HG03378 (cell line): ENCODE results near the gene YKT6.
A peak's percentile ranks its signal among the peaks of the same experiment; 100 is the strongest.

Experiments
- ATAC-seq: cut with Tn5 transposase; IDR thresholded peaks from one replicate; pipeline ENCODE4 v1.9.1; 2021; ENCODE audit warnings: mild to moderate bottlenecking, moderate library complexity; ENCODE audit not compliant: unreplicated experiment

The YKT6 gene

GRCh38 chr7:44230286-44230685, 29.5 kb downstream of the YKT6 start:
- ATAC-seq = no peak

GRCh38 chr7:44231088-44231487, 30.3 kb downstream of the YKT6 start:
- ATAC-seq = no peak

GRCh38 chr7:44232396-44232795, 31.6 kb downstream of the YKT6 start:
- ATAC-seq = no peak

DNA sequence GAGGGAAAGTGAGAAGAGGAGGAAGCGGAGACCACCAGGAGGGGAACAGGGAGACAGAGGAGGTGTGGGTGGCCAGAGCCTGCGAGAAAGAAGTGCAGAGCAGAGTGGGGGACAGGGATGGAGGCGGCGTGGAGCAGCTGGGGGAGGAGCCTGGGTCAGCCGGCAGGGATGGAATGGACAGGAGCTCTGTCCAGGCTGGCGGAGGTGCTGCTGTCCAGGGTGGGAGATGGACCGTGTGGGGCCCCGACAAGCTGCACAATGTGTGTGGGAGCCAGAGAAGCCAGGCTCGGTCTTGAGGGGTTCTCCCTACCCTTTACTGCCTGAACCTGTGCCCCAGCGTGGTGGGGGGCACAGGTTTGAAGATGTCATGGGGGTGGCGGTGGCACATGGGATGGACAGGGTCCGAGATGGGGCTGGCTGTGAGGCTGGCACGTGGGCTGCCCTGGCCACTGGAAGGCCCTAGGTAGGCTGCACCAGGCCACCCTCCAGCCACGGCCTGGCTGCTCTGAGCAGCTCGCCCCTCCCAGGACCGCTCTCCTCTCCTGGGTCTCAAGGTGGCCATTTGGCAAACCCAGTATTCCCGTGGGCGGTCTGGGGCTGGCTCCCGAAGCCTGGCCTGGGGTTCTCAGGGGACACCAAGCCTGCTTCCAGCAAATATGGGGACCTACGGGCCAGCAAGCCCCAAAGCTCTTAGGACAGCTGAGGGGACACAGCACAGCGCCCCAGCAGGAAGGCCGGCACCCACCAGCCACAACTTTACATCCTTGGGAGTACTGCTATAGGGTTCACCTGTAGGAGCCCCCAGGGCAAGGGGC, 32.3 kb downstream of the YKT6 start:
- no peak for ATAC-seq

- no peak for ATAC-seq
Measured at GRCh38 chr7:44235066-44235465, 34.3 kb downstream of the YKT6 start.

DNA sequence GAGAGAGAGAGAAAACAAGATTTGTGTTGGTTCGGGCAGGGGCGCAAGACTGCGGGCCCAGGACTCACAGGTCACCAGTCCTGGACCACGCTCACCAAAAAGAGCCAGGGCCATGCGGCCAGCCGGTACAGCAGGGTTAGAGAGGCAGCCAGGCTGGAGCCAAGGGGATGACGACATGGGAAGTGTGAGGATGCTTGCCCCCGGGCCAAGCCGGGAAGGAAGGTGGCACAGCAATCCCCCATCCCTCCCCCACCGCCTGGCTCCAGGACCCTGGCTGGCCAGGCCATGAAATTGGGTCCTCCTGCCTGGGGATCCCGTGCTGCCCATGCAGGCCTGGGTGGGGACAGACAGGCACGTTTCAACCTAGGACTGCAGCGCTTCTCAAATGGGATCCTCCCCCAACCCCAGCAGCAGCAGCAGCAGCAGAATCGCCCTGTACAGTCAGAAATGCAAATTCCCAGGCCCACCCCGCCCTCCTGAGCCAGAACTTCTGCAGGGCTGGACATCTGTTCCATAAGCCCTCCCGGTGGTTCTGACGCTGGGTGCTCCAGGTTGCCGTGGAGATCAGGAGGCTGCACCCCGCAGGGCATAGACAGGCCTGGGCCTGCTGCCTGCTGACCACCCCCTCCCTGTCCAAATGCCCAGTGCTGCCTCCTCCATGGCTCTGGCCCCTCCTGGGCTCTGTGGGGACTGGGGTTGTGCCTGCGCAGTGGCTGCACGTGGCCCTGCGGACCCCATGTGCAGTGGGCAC, 35.0 kb downstream of the YKT6 start:
- no peak for ATAC-seq

DNA sequence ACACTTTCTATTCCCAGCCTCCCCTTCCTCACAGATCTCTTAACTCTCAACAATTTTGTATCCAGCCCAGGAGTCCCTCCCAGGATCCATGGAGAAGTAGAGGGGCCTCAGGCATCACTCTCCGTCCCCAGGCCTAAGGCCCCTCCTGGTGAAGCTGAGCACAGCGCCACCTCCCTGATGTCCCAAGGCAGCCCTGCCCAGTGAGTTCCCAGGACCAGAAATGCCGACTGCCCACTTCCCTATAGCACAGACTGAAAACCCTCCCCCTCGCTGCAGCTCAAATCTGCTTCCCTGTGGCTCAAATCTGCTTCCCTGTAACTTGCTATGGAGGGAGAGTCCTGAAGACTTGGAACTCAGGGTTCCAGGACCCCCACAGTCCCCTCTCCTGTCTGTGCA, 35.6 kb downstream of the YKT6 start:
- ATAC-seq = no peak

DNA sequence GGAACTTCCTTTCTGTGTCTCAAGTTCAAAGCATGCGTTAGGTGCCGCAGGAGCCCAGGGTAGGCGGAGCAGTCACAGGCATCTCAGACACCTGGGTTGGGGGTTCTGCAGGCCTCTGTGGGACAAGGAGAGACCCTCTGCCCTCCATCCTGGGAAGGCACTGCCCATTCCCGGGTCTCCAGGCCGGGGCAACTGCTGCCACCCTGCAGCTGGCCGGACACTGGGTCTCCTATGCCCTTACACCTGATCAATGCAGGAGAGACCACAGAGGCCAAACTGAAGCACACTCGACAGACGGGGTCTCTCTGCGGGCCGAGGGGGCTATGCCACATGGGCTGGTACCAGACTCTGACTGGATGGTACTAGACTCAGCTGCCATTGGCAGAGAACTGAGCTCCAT, 36.9 kb downstream of the YKT6 start:
- ATAC-seq = no peak

GRCh38 chr7:44238116-44238695, 37.4 kb downstream of the YKT6 start:
- ATAC-seq = no peak

DNA sequence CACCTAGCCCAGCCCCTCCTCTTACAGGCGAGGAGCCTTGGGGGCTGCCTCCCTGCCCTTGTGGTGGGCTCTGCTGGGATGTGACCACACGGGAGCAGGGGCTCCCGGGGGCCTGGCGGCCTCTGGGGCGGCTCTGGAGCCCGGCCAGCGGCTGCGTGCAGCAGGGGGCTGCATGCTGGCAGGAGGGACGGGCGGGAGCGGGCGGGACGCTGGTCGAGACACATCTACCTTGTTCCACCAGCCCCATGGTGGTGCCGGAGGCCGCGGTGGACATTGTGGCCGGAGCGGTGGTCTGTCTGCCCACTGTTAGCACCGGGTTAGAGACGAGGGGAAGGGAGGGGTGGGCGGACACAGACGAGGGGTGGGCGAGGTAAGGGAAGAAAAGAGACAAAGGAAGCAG, 38.6 kb downstream of the YKT6 start:
- no peak for ATAC-seq

- no peak for ATAC-seq
Measured at GRCh38 chr7:44240376-44240775, 39.6 kb downstream of the YKT6 start.

DNA sequence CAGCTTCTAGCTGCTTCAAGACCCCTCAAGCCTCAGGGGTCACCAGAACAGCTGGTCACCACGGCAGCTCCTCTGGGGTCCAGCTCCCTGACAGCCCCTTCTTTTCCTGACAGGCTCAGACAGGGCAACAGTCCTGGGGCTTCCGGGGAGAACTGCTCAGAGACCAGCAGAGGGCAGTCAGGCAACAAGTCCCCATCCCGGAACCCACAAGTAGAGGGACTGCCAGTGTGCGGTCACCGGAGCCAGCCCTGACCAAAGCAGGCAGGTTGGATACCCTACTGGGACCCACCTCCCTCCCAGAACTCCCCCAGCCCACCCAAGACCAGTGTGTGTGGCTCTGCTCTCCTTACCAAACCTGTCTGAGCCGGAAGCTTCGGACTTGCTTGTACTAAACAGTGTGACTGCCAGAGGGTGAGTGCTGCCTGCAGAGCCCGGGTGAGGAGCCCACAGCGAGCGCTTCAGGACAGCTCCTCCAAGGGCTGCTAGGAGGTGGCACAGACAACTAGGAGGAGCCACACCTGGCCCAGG, 40.3 kb downstream of the YKT6 start:
- peak; percentile 70 for ATAC-seq

DNA sequence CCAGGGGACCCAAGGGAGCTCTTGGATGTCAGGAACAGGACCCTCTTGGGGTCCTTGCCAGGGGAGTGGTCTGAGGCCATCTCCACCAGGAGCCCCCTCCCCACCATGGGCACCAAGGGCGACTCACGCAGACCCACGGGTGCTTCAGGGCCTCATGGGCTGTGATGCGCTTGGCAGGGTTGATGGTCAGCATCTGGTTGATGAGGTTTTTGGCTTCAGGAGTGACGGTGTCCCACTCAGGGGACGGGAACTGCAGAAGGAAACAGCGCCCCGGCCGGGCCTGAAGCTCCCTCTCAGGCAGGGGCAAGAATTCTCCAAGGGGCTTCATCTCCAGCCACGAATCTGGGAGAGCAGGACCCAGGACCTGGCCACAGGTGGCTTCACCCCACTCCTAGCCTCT, 41.3 kb downstream of the YKT6 start:
- ATAC-seq = no peak

DNA sequence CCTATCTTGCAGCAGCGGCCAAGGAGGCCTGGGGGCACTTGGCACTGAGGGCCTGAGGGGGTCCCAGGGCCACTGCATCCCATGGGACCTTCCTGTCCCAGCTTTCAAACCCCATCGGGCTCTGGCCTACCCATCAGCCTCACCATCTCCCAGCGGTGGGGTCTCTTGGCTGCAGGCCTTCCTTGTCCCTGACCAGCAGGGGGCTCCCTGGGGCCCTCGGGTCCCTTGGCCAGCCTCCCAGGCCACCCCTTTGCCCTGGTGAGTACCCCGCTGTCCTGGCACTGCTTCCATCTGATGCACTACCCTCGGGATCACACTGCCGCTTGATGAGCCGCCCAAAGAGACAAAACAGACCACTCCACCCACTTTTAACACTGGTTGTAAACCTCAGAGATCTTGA, 43.5 kb downstream of the YKT6 start:
- ATAC-seq = no peak

DNA sequence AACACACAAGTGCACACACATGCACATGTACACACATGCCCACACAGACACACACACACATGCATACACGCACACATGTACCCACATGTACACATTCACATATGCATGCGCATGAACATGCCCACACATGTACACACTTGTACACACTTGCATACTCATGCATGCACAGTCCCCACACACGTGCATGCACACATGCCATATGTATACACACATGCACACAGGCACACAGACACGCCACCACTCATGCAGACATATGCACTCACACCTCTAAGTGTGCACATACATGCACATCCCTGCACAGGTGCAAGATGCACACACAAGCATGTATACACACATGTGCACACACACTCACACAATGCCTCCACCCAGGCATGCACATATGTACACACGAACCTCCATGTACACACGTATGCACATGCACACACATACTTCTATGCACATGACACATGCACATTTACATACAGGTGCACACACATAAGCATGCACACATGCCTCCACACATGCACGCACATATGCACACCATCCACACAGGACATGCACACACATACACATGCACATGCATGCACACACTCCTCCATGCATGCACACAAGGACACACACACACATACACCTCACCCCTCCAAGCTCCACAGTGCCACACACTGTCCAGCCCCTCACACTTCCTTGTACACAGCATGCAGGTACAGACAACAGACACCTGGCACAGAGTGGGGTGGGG, 45.8 kb downstream of the YKT6 start:
- no peak for ATAC-seq

DNA sequence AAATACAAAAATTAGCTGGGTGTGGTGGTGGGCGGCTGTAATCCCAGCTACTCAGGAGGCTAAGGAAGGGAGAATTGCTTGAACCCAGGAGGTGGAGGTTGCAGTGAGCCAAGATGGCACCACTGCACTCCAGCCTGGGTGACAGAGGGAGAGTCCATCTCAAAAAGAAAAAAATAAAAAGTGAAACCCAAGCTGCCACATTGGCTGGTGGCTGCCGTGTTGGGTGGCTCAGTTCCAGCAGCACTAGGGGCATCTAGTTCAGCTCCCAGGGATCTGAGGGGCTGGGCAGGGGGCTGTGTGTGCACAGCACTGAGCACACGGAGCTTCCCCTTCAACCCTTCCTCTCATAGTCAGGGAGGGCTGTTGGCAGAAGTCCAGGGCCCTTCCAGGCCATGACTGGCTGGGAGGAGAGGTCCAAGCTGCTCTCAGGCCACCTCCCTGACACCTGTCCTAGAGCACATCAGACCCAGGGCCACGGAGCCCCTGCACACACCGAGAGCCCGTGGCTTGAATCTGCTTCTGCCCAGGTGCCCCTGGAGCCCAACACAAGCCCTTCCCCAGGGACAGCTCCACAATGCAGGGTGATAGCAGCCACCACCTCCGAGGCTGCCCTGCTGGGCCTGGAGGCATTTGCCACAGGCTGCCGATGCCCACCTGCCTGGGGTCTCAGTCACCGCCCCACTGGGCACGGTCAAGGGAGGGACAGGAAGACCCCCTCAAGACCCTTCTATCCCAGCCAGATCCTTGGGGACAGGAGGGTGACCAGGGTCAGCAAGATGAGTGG, 47.3 kb downstream of the YKT6 start:
- ATAC-seq = no peak

DNA sequence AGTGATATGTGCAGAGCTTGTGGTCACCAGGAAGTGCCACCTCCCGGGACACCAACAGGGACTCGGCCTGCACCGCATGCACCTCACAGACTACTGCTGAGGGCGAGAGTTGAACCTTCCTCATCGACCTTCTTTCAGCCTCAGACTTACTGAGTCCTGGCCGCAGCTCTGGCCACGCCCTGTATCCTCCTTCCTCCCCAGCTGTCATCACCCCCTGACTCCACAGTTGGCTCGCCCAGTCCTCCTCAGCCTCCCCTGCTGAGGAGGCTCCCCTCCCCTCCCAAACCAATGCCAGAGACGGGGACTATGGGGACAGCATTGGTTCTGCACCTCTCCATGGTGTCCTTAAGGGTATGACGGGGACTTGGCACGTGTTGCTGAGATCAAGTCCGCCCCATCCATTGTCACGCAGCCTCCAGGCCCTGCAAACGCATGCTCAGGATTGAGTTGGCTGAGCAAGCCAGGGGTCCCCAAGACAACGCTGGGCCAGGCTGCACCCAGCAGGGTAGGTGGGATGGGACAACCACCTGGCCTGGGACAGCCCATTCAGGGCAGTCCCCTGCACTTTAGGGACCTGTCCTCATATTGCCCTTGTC, 49.0 kb downstream of the YKT6 start:
- ATAC-seq = no peak

DNA sequence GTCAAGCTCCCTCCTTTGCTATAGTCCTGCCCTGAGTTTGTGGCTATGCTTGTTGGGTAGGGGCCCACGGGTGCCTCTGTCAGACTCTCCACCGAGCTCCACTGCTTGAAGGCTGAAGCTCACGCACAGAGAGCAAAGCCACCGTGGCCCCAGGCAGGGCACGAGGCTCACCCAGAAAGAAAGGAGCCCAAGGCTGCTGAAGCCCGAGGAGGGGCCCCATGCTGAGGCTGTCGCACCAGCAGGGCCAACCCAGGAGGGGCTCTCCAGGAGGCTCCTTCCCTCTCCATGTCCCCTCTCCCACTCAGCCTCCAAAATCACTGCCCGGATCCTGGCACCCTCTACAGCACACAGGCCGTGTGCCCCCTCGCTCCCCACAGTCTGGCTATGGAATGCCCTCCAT, 50.5 kb downstream of the YKT6 start:
- ATAC-seq = no peak

DNA sequence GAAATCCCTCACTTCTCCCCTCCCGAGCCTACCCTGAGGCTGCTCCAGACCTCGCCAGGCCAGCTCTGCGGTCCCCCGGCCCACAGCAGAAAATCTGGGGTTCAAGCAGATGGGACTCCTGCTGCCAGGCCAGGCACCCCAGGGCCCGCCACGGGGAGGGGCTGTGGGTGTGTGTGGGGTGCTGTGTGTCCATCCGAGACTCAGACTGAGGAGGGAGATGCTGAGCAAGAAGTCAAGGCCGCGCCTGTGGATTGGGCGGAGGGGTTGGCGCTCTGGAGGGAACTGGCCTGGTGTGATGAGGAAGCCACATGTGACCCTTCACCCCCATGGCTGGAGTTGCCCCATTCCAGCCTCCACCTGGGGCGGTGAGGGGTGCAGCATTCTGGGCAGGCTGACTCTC, 51.1 kb downstream of the YKT6 start:
- ATAC-seq = no peak

DNA sequence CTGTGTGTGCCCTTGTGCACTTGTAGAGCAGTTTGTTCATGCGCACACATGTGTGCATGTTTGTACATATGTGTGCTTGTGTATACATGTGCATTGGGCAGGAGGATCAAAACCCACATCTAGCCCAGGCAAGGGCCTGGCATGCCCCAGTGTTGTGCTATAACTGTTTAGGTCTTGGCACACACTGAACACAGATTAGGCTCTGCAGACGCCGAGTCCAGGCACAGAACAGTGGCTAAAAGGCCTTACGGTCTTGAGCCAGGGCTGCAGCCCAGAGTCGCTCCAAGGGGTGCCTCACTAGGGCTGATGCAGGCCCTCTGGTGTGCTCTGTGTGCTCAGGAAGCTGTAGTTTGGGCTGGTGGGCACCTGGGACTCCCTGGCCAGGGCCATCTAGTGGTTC, 55.7 kb downstream of the YKT6 start:
- ATAC-seq = no peak
